Neuronal stem cell (in vitro differentiated cells): ENCODE data around the gene KIAA0825.

ENCODE experiments used
- DNase-seq: peaks from one replicate; pipeline ENCODE4 v3.0.0-alpha.2; 2013; ENCODE audit warnings: low spot score
- H2AFZ ChIP-seq: one replicate; pipeline ENCODE4 v1.6.1; 2013; ENCODE audit warnings: mild to moderate bottlenecking, low read length, inconsistent platforms
- H2AK5ac ChIP-seq: 2 replicates; pipeline ENCODE4 v1.6.1; 2013; ENCODE audit warnings: low read depth, mild to moderate bottlenecking, inconsistent platforms, low read length, moderate library complexity, mixed read lengths
- H2BK120ac ChIP-seq: 2 replicates; pipeline ENCODE4 v1.6.1; 2013; ENCODE audit warnings: low read depth, mild to moderate bottlenecking, inconsistent platforms, low read length, moderate library complexity, mixed read lengths
- H2BK12ac ChIP-seq: one replicate; pipeline ENCODE4 v1.6.1; 2013; ENCODE audit warnings: low read length, inconsistent platforms
- H2BK15ac ChIP-seq: 2 replicates; pipeline ENCODE4 v1.6.1; 2013; ENCODE audit warnings: mild to moderate bottlenecking, low read length, inconsistent platforms, mixed read lengths
- H2BK5ac ChIP-seq: one replicate; pipeline ENCODE4 v1.6.1; 2013; ENCODE audit warnings: inconsistent platforms, mild to moderate bottlenecking, low read length, moderate library complexity
- H3K14ac ChIP-seq: one replicate; pipeline ENCODE4 v1.6.1; 2013; ENCODE audit warnings: low read length, inconsistent platforms
- H3K18ac ChIP-seq: 2 replicates; pipeline ENCODE4 v1.6.1; 2013; ENCODE audit warnings: low read length, inconsistent platforms
- H3K23ac ChIP-seq: 2 replicates; pipeline ENCODE4 v1.6.1; 2013; ENCODE audit warnings: low read depth, mild to moderate bottlenecking, mixed read lengths, low read length, inconsistent platforms; ENCODE audit not compliant: poor library complexity
- H3K27ac ChIP-seq: replicated peaks from 3 replicates; pipeline ENCODE4 v1.5.1; 2013; ENCODE audit warnings: low read length, inconsistent platforms
- H3K27me3 ChIP-seq, 3 experiments: 2 replicates each; pipeline ENCODE4 v1.6.1; 2013; ENCODE audit warnings: low read length in 3 of 3, mild to moderate bottlenecking in 2 of 3, inconsistent platforms in 1 of 3, low read depth in 1 of 3, mixed read lengths in 1 of 3, moderate library complexity in 1 of 3; ENCODE audit not compliant: control insufficient read depth in 3 of 3, insufficient read depth in 3 of 3
- H3K36me3 ChIP-seq, 2 donors: replicated peaks in 1 of 2; 2 replicates each; pipeline ENCODE4 v1.6.1; 2013; ENCODE audit warnings: low read length in 2 of 2; ENCODE audit not compliant: control insufficient read depth in 2 of 2, insufficient read depth in 2 of 2
- H3K4ac ChIP-seq: 2 replicates; pipeline ENCODE4 v1.6.1; 2013; ENCODE audit warnings: inconsistent platforms, mild to moderate bottlenecking, low read length, moderate library complexity
- H3K4me1 ChIP-seq, 2 donors: 1 replicate in 1 of 2; 2 replicates in 1 of 2; pipeline ENCODE4 v1.6.1; 2013; ENCODE audit warnings: low read length in 2 of 2, low read depth in 1 of 2; ENCODE audit not compliant: control insufficient read depth in 2 of 2, insufficient read depth in 1 of 2
- H3K4me2 ChIP-seq: one replicate; pipeline ENCODE4 v1.6.1; 2013; ENCODE audit warnings: mild to moderate bottlenecking, low read length, inconsistent platforms; ENCODE audit not compliant: insufficient read depth, poor library complexity, severe bottlenecking
- H3K4me3 ChIP-seq, 2 donors: 2 replicates each; pipeline ENCODE4 v1.5.1; 2013; ENCODE audit warnings: low read length in 2 of 2, mild to moderate bottlenecking in 2 of 2, inconsistent platforms in 1 of 2, moderate library complexity in 1 of 2
- H3K79me1 ChIP-seq: one replicate; pipeline ENCODE4 v1.6.1; 2013; ENCODE audit warnings: low read depth, mild to moderate bottlenecking, inconsistent platforms, low read length, moderate library complexity
- H3K9ac ChIP-seq: one replicate; pipeline ENCODE4 v1.6.1; 2013; ENCODE audit warnings: mild to moderate bottlenecking, low read depth, low read length, inconsistent platforms; ENCODE audit not compliant: poor library complexity
- H3K9me3 ChIP-seq, 2 donors: replicated peaks in 1 of 2; 2 replicates each; pipeline versions ENCODE3 to v1.6.1; 2013; ENCODE audit warnings: low read length in 2 of 2, mild to moderate bottlenecking in 2 of 2, inconsistent platforms in 1 of 2, low read depth in 1 of 2, mixed read lengths in 1 of 2, moderate library complexity in 1 of 2; ENCODE audit not compliant: control insufficient read depth in 2 of 2, insufficient read depth in 1 of 2
- H4K8ac ChIP-seq: one replicate; pipeline ENCODE4 v1.6.1; 2013; ENCODE audit warnings: low read depth, mild to moderate bottlenecking, inconsistent platforms, low read length, moderate library complexity
- H4K91ac ChIP-seq: one replicate; pipeline ENCODE4 v1.6.1; 2013; ENCODE audit warnings: low read length, low read depth, mild to moderate bottlenecking, inconsistent platforms; ENCODE audit not compliant: poor library complexity
- WGBS, 2 donors: extraction: QIAGEN DNeasy Blood & Tissue Kit; methylation state at CpG; one replicate each; pipeline ENCODE4 v1.1.7; 2013; ENCODE audit warnings: missing lambda C conversion rate in 2 of 2, mixed read lengths in 1 of 2; ENCODE audit not compliant: insufficient read length in 2 of 2, insufficient replicate concordance in 1 of 2; ENCODE audit errors: extremely low coverage in 2 of 2; 5-methylcytosine and 5-hydroxymethylcytosine counted together

The KIAA0825 gene

GRCh38 chr5:94388773-94389514 is 229.5 kb downstream of the KIAA0825 start:
- Histone ChIP-seq H2AFZ (no peak overlapping the region), H3K14ac (no peak overlapping the region), H3K9ac (no peak overlapping the region), H3K27me3 (no peaks in the 10 kb centered on the region), H3K18ac (no peak overlapping the region), H3K79me1 (no peaks in the 10 kb centered on the region), H2AK5ac (no peak overlapping the region), H2BK12ac (no peak overlapping the region), H3K36me3 (no peaks in the 10 kb centered on the region), H4K91ac (no peak overlapping the region), H3K4me3 (no peak overlapping the region), H3K23ac (no peak overlapping the region), H3K4me2 (no peak overlapping the region), H3K27ac (no peak overlapping the region), H3K4me1 (no peaks in the 10 kb centered on the region), H4K8ac (no peak overlapping the region), H2BK120ac (no peak overlapping the region), H2BK5ac (no peak overlapping the region), H3K9me3 (no peaks in the 10 kb centered on the region), H2BK15ac (no peak overlapping the region), H3K4ac (no peak overlapping the region)
- no CpG with 5 or more reads among the region's 3 CpGs for WGBS, 2 donors
- DNase-seq: no peak

- DNase-seq: no peak
- H3K4me3 ChIP-seq: no peak overlapping the region
- no peak overlapping the region for H2AK5ac ChIP-seq
- no peak overlapping the region for H2BK12ac ChIP-seq
- H3K23ac ChIP-seq: no peak overlapping the region
- no peak overlapping the region for H3K4me2 ChIP-seq
- H3K4ac ChIP-seq: no peak overlapping the region
- no CpG with 5 or more reads among the region's 1 CpG for WGBS, 2 donors
- H3K18ac ChIP-seq: no peak overlapping the region
- no peak overlapping the region for H4K91ac ChIP-seq
- no peaks in the 10 kb centered on the region for H3K36me3 ChIP-seq
- H3K14ac ChIP-seq: no peak overlapping the region
- H3K4me1 ChIP-seq: no peaks in the 10 kb centered on the region
- H2BK5ac ChIP-seq: no peak overlapping the region
- H3K27ac ChIP-seq: no peak overlapping the region
- H3K79me1 ChIP-seq: no peaks in the 10 kb centered on the region
- H2BK120ac ChIP-seq: no peak overlapping the region
- H3K27me3 ChIP-seq: no peaks in the 10 kb centered on the region
- H2BK15ac ChIP-seq: no peak overlapping the region
- H3K9ac ChIP-seq: no peak overlapping the region
- H2AFZ ChIP-seq: no peak overlapping the region
- H3K9me3 ChIP-seq: no peaks in the 10 kb centered on the region
- H4K8ac ChIP-seq: no peak overlapping the region
Observed at GRCh38 chr5:94385767-94386166, 232.6 kb downstream of the KIAA0825 start.

- Histone ChIP-seq H4K91ac (no peak overlapping the region), H4K8ac (no peak overlapping the region), H3K9me3 (no peaks in the 10 kb centered on the region), H3K79me1 (no peaks in the 10 kb centered on the region), H3K14ac (no peak overlapping the region), H3K4me3 (no peak overlapping the region), H3K4me1 (no peaks in the 10 kb centered on the region), H3K4ac (no peak overlapping the region), H3K9ac (no peak overlapping the region), H2BK120ac (no peak overlapping the region), H2BK12ac (no peak overlapping the region), H3K4me2 (no peak overlapping the region), H2BK5ac (no peak overlapping the region), H2BK15ac (no peak overlapping the region), H2AK5ac (no peak overlapping the region), H3K27ac (no peak overlapping the region), H3K18ac (no peak overlapping the region), H3K23ac (no peak overlapping the region), H3K36me3 (no peaks in the 10 kb centered on the region), H2AFZ (no peak overlapping the region), H3K27me3 (no peaks in the 10 kb centered on the region)
- DNase-seq: no peak
- no CpG with 5 or more reads among the region's 1 CpG for WGBS, 2 donors
Observed at GRCh38 chr5:94378062-94378461, 240.3 kb downstream of the KIAA0825 start.

GRCh38 chr5:94376672-94377345 is 241.6 kb downstream of the KIAA0825 start:
- H4K91ac ChIP-seq: no peak overlapping the region
- no peak for DNase-seq
- no peak overlapping the region for H3K18ac ChIP-seq
- no peak overlapping the region for H3K14ac ChIP-seq
- H3K9me3 ChIP-seq: no peaks in the 10 kb centered on the region
- no peaks in the 10 kb centered on the region for H3K4me1 ChIP-seq
- no peaks in the 10 kb centered on the region for H3K27me3 ChIP-seq
- H3K36me3 ChIP-seq: no peaks in the 10 kb centered on the region
- H3K79me1 ChIP-seq: no peaks in the 10 kb centered on the region
- no peak overlapping the region for H3K9ac ChIP-seq
- H2BK120ac ChIP-seq: no peak overlapping the region
- H2AK5ac ChIP-seq: no peak overlapping the region
- no peak overlapping the region for H3K4me3 ChIP-seq
- no peak overlapping the region for H2BK12ac ChIP-seq
- H2AFZ ChIP-seq: no peak overlapping the region
- no peak overlapping the region for H2BK5ac ChIP-seq
- no CpG with 5 or more reads among the region's 4 CpGs for WGBS, 2 donors
- no peak overlapping the region for H2BK15ac ChIP-seq
- no peak overlapping the region for H3K4ac ChIP-seq
- no peak overlapping the region for H3K4me2 ChIP-seq
- H3K27ac ChIP-seq: no peak overlapping the region
- H3K23ac ChIP-seq: no peak overlapping the region
- no peak overlapping the region for H4K8ac ChIP-seq
